Skeletal muscle tissue (tissue), 4 donors: Measurements from ENCODE around the gene DDAH2. TPM values are rescaled to one million over a fixed set of nuclear protein-coding genes. Genes with fewer than 3 reads are reported as not detected.

Experiments
- H3K27ac ChIP-seq: one replicate; pipeline ENCODE4 v1.7.0; 2013; ENCODE audit warnings: mild to moderate bottlenecking, low read depth, low read length, inconsistent platforms
- H3K27me3 ChIP-seq, 3 donors: one replicate each; pipeline ENCODE4 v1.7.0; 2013; ENCODE audit warnings: low read length in 3 of 3; ENCODE audit not compliant: control insufficient read depth in 3 of 3, insufficient read depth in 3 of 3
- H3K36me3 ChIP-seq, 3 donors: one replicate each; pipeline ENCODE4 v1.7.0; 2013; ENCODE audit warnings: low read length in 3 of 3; ENCODE audit not compliant: control insufficient read depth in 3 of 3, insufficient read depth in 3 of 3
- H3K4me1 ChIP-seq, 3 donors: one replicate each; pipeline ENCODE4 v1.7.0; 2013; ENCODE audit warnings: low read length in 3 of 3, mild to moderate bottlenecking in 3 of 3; ENCODE audit not compliant: control insufficient read depth in 3 of 3, insufficient read depth in 3 of 3
- H3K4me3 ChIP-seq, 3 donors: one replicate each; pipeline ENCODE4 v1.7.0; 2013; ENCODE audit warnings: low read length in 3 of 3
- H3K9ac ChIP-seq, 3 donors: one replicate each; pipeline ENCODE4 v1.7.0; 2013; ENCODE audit warnings: low read length in 3 of 3, mild to moderate bottlenecking in 3 of 3, moderate library complexity in 2 of 3, low read depth in 1 of 3
- H3K9me3 ChIP-seq, 3 donors: one replicate each; pipeline ENCODE4 v1.7.0; 2013; ENCODE audit warnings: low read length in 3 of 3; ENCODE audit not compliant: control insufficient read depth in 3 of 3
- total RNA-seq: library from RNA; depleted of rRNA; stranded (reverse); fragments of >200 nt; gene quantifications from one replicate; pipeline ENCODE4 v1.2.3, GENCODE V29; 2014
- donor health status: Osteomylitis.

The DDAH2 gene, protein sequence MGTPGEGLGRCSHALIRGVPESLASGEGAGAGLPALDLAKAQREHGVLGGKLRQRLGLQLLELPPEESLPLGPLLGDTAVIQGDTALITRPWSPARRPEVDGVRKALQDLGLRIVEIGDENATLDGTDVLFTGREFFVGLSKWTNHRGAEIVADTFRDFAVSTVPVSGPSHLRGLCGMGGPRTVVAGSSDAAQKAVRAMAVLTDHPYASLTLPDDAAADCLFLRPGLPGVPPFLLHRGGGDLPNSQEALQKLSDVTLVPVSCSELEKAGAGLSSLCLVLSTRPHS
- total RNA-seq, result 73.1 TPM

GRCh38 chr6:31728767-31729514 is at the start of gene DDAH2:
Gene DDAH2 (minus strand): TSS chr6:31729299. CDS start chr6:31729161, 138 bp downstream.
- Histone ChIP-seq H3K9me3 (no peaks in the 10 kb centered on the region), H3K4me1 (peaks cover 16 to 19% (median 18%) of the 10 kb centered on the region in 3 donors), H3K27me3 (no peaks in the 10 kb centered on the region), H3K9ac (peak within 1 kb of the TSS; percentile 81 to 86 (median 84)), H3K4me3 (peak within 1 kb of the TSS; percentile 80 to 88 (median 81)), H3K27ac (peak within 1 kb of the TSS; percentile 95), H3K36me3 (peaks cover 13 to 34% (median 22%) of the 10 kb centered on the region in 3 donors)

- Histone ChIP-seq H3K9ac (peak overlapping the region in 1 of 3 donors; percentile 79), H3K27ac (peak overlapping the region; percentile 89), H3K9me3 (no peaks in the 10 kb centered on the region), H3K27me3 (no peaks in the 10 kb centered on the region), H3K4me3 (no peak overlapping the region), H3K36me3 (peaks cover 37 to 44% (median 39%) of the 10 kb centered on the region in 3 donors), H3K4me1 (peaks cover 11 to 27% (median 24%) of the 10 kb centered on the region in 3 donors)
Measured at GRCh38 chr6:31778193-31778592, 49.1 kb upstream of the DDAH2 start.

GRCh38 chr6:31777667-31778050 is 48.6 kb upstream of the DDAH2 start:
- Histone ChIP-seq H3K27me3 (no peaks in the 10 kb centered on the region), H3K4me1 (peaks cover 13 to 32% (median 27%) of the 10 kb centered on the region in 3 donors), H3K36me3 (peaks cover 35 to 39% (median 36%) of the 10 kb centered on the region in 3 donors), H3K27ac (peak overlapping the region; percentile 89), H3K9me3 (no peaks in the 10 kb centered on the region), H3K9ac (peak overlapping the region; percentile 79 to 86 (median 84)), H3K4me3 (peak overlapping the region in 2 of 3 donors; percentile 71 to 74)

- peaks cover 13 to 32% (median 27%) of the 10 kb centered on the region in 3 donors for H3K4me1 ChIP-seq
- H3K9me3 ChIP-seq, result no peaks in the 10 kb centered on the region
- no peaks in the 10 kb centered on the region for H3K27me3 ChIP-seq
- H3K36me3 ChIP-seq, result peaks cover 29 to 34% (median 33%) of the 10 kb centered on the region in 3 donors
- peak within 1 kb of the TSS; percentile 89 for H3K27ac ChIP-seq
- peak within 1 kb of the TSS; percentile 79 to 86 (median 84) for H3K9ac ChIP-seq
- peak within 1 kb of the TSS; percentile 65 to 74 (median 71) for H3K4me3 ChIP-seq
Measured at GRCh38 chr6:31776989-31777666, 48.0 kb upstream of the DDAH2 start, which contains the start of gene VWA7. Gene VWA7 (minus strand): TSS chr6:31777328. CDS start chr6:31776779, 549 bp downstream.

DNA sequence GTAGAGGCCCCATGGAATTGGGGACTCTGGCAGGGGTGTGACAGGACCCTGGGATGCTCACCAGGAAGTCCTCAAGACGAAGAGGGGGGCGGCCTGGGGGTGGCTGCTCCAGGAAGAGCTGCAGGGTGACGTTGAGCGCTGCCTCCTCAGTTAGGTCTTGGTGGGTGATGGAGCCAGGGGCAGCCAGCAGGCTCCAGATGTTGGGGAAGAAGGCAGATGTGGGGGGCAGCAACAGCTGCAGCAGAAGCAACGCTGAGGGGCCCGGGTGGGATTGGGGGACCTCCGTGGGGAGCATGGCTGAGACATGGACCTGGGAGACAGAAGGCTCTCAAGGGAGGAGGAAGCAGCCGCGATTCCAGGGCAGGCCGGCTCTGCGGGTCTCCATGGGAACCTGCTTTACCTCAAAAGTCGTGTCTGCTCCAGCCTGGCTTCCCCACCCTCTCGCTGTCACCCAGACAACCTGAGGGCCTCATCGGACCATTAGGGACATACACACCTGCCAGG is 47.4 kb upstream of the DDAH2 start:
- Histone ChIP-seq H3K4me3 (peak overlapping the region; percentile 65 to 74 (median 71)), H3K36me3 (peaks cover 23 to 31% (median 28%) of the 10 kb centered on the region in 3 donors), H3K9ac (peak overlapping the region; percentile 79 to 86 (median 84)), H3K27ac (peak overlapping the region; percentile 89), H3K9me3 (no peaks in the 10 kb centered on the region), H3K4me1 (peaks cover 13 to 32% (median 27%) of the 10 kb centered on the region in 3 donors), H3K27me3 (no peaks in the 10 kb centered on the region)

DNA sequence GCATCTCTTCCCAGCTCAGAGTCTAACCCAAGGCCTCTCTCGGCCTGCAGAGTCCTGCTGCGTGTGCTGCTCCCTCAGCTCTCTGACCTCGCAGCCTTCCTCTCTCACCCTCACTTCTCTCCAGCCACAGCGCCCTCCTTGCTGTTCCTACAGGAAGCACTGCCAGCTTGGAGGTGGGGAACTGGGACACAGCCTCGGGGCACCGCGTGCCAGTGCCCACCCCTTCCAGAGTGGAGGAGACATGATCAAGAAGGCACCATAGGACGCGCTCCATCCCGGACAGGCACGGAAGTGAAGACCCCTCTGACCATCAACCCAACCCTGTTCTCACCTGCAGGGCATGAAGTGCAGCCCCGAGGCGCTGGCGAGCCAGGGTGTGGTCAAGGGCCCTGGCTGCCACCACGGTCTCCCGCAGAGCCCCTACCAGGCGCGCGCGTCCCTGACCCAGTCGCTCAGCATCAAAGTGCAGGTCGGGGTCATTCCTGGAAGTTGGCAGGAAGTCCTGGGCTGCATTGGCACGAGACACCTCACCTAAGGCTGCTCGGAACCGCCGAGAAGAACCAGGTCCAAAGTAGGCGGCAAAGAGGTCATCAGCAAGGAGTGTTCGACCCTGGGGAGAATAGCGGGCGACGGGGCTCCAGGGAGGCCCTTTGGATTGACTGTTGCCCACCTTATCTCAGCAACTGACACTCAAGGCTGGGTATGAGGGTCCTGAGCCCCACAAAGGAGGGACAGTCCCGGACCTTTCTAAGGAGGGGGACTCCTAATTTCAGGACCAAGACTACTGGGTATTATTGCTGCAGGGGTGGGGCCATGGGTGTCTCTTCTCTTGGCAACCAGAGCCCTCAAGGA is 46.8 kb upstream of the DDAH2 start:
- Histone ChIP-seq H3K27me3 (no peaks in the 10 kb centered on the region), H3K4me3 (peak overlapping the region in 1 of 3 donors; percentile 71), H3K4me1 (peaks cover 13 to 32% (median 27%) of the 10 kb centered on the region in 3 donors), H3K9me3 (no peaks in the 10 kb centered on the region), H3K9ac (peak overlapping the region in 2 of 3 donors; percentile 84 to 86), H3K36me3 (peaks cover 18 to 24% (median 22%) of the 10 kb centered on the region in 3 donors), H3K27ac (peak overlapping the region; percentile 89)

DNA sequence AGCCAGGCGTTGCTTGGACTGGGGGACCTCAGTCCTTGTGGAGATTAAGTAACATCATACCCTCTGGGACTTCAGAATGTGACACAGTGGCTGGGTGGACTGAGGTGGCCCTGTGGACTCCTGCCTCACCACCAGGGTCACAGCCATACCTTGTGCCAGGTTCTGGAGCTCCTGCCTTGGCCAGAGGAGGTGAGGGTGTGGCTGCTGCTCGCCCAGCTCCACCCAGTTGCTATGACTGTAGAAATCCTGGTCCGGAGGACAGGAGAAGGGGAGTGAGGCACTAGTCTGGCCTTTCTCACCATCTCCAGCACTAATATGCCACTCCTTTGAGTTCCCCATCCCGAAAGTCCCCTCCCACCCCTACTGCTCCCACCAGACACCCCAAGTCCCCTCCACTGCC is 46.1 kb upstream of the DDAH2 start:
- H3K9me3 ChIP-seq, result no peaks in the 10 kb centered on the region
- no peak overlapping the region for H3K4me3 ChIP-seq
- H3K4me1 ChIP-seq, result peaks cover 13 to 32% (median 27%) of the 10 kb centered on the region in 3 donors
- peak overlapping the region; percentile 89 for H3K27ac ChIP-seq
- peaks cover 12 to 18% (median 15%) of the 10 kb centered on the region in 3 donors for H3K36me3 ChIP-seq
- H3K9ac ChIP-seq, result peak overlapping the region in 1 of 3 donors; percentile 33
- H3K27me3 ChIP-seq, result no peaks in the 10 kb centered on the region

DNA sequence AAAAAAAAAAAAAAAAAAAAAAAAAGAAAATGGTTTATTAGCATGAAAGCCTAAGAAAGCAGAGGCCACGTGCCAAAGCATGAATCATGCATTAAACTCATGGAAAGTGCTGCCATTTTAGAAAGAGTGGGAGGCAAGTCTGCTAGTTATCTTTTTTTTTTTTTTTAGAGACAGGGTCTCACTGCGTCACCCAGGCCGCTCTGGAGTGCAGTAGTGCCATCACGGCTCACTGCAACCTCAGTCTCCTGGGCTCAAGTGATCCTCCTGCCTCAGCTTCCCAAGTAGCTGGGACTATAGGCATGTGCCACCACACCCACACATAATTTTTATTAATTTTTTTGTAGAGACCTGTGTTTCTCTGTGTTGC is 42.9 kb upstream of the DDAH2 start:
- Histone ChIP-seq H3K36me3 (peaks cover 8 to 13% (median 9%) of the 10 kb centered on the region in 3 donors), H3K4me3 (no peak overlapping the region), H3K9me3 (no peaks in the 10 kb centered on the region), H3K27ac (no peak overlapping the region), H3K27me3 (no peaks in the 10 kb centered on the region), H3K4me1 (peaks cover 7 to 23% (median 22%) of the 10 kb centered on the region in 3 donors), H3K9ac (no peak overlapping the region)

DNA sequence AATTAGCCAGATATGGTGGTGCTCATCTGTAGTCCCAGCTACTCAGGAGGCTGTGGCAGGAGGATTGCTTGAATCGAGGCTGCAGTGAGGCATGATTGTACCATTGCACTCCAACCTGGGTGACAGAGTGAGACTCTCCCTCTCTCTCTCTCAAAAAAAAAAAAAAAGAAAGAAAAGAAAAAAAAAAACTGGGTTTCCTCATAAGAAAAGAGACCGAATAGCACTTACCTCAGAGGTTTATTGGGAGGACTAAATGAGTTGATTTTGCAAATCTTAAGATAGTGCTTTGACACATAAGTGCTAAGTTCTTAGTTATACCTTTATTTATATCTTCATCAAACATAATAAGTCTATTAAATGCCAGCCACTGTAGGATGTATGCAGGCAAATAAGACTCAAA is 41.8 kb upstream of the DDAH2 start:
- no peaks in the 10 kb centered on the region for H3K27me3 ChIP-seq
- peaks cover 2 to 13% (median 13%) of the 10 kb centered on the region in 3 donors for H3K4me1 ChIP-seq
- peaks cover 12 to 17% (median 14%) of the 10 kb centered on the region in 3 donors for H3K36me3 ChIP-seq
- H3K4me3 ChIP-seq, result no peak overlapping the region
- H3K27ac ChIP-seq, result no peak overlapping the region
- H3K9me3 ChIP-seq, result no peaks in the 10 kb centered on the region
- H3K9ac ChIP-seq, result no peak overlapping the region
